CD14-positive monocyte (primary cell): ENCODE results near the gene TMEM132C. TPM values are rescaled to one million over a fixed set of nuclear protein-coding genes. Genes with fewer than 3 reads are reported as not detected.

ENCODE experiments used
- DNase-seq, 3 donors: peaks; one replicate each; pipeline ENCODE4 v3.0.0-alpha.2; 2011 to 2022
- H2AFZ ChIP-seq: 2 replicates; pipeline ENCODE4 v1.6.0; 2012; ENCODE audit warnings: mild to moderate bottlenecking, low read depth, low read length, inconsistent platforms; ENCODE audit not compliant: insufficient read depth, poor library complexity, severe bottlenecking
- H3K27ac ChIP-seq, 2 donors: 1 replicate in 1 of 2; 2 replicates in 1 of 2; pipeline ENCODE4 v1.5.1; 2012 to 2013; ENCODE audit warnings: low read length in 2 of 2, control low read depth in 1 of 2, inconsistent platforms in 1 of 2, low read depth in 1 of 2, mild to moderate bottlenecking in 1 of 2
- H3K27me3 ChIP-seq, 2 donors: one replicate each; pipeline versions ENCODE4 v1.6.0 to v1.6.1; 2011 to 2013; ENCODE audit warnings: low read length in 2 of 2; ENCODE audit not compliant: control insufficient read depth in 2 of 2, insufficient read depth in 2 of 2
- H3K36me3 ChIP-seq, 2 donors: replicated peaks in 1 of 2; 1 replicate in 1 of 2; 2 replicates in 1 of 2; pipeline versions ENCODE4 v1.5.1 to v1.6.1; 2012 to 2013; ENCODE audit warnings: low read length in 2 of 2, control low read depth in 1 of 2, inconsistent platforms in 1 of 2, mild to moderate bottlenecking in 1 of 2; ENCODE audit not compliant: insufficient read depth in 2 of 2, control insufficient read depth in 1 of 2
- H3K4me1 ChIP-seq, 2 donors: 1 replicate in 1 of 2; 2 replicates in 1 of 2; pipeline versions ENCODE4 v1.5.1 to v1.6.1; 2012 to 2013; ENCODE audit warnings: low read length in 2 of 2, control low read depth in 1 of 2, inconsistent platforms in 1 of 2, mild to moderate bottlenecking in 1 of 2, moderate library complexity in 1 of 2; ENCODE audit not compliant: insufficient read depth in 2 of 2, control insufficient read depth in 1 of 2
- H3K4me2 ChIP-seq: replicated peaks from 2 replicates; pipeline ENCODE3; 2012; ENCODE audit warnings: low read length, moderate library complexity, mild to moderate bottlenecking; ENCODE audit not compliant: poor library complexity, severe bottlenecking; ENCODE audit errors: extremely low read depth
- H3K4me3 ChIP-seq, 3 experiments: fragments of 200-600 bp in 1 of 3; sonication (generic) in 1 of 3; replicated peaks in 1 of 3; 1 replicate in 2 of 3; 2 replicates in 1 of 3; pipeline ENCODE4 v1.5.1; 2011 to 2013; ENCODE audit warnings: low read length in 3 of 3, mild to moderate bottlenecking in 3 of 3, control low read depth in 2 of 3, low read depth in 2 of 3, inconsistent platforms in 1 of 3, moderate library complexity in 1 of 3
- H3K79me2 ChIP-seq: 2 replicates; pipeline ENCODE4 v1.6.0; 2012; ENCODE audit warnings: mild to moderate bottlenecking, control low read depth, inconsistent platforms, low read length, moderate library complexity; ENCODE audit not compliant: insufficient read depth
- H3K9ac ChIP-seq: 2 replicates; pipeline ENCODE4 v1.6.0; 2017; ENCODE audit warnings: low read length, mild to moderate bottlenecking; ENCODE audit not compliant: insufficient read depth, poor library complexity, severe bottlenecking
- H3K9me3 ChIP-seq, 2 donors: replicated peaks in 1 of 2; 1 replicate in 1 of 2; 2 replicates in 1 of 2; pipeline versions ENCODE4 v1.5.1 to v1.6.1; 2012 to 2013; ENCODE audit warnings: low read length in 2 of 2, control low read depth in 1 of 2; ENCODE audit not compliant: control insufficient read depth in 1 of 2, insufficient read depth in 1 of 2
- H4K20me1 ChIP-seq: 2 replicates; pipeline ENCODE4 v1.6.0; 2012; ENCODE audit warnings: mild to moderate bottlenecking, low read length, control low read depth, moderate library complexity; ENCODE audit not compliant: insufficient read depth
- H3K27ac Mint-ChIP-seq, 7 donors: one replicate each; pipeline ENCODE4 v1.8.0; 2020; ENCODE audit warnings: mild to moderate bottlenecking in 7 of 7, mixed read lengths in 7 of 7, moderate library complexity in 6 of 7, inconsistent platforms in 2 of 7
- H3K27me3 Mint-ChIP-seq, 3 donors: one replicate each; pipeline ENCODE4 v1.8.0; 2021 to 2022; ENCODE audit warnings: low read depth in 3 of 3, mild to moderate bottlenecking in 3 of 3, mixed read lengths in 3 of 3, moderate library complexity in 3 of 3, inconsistent platforms in 1 of 3
- H3K36me3 Mint-ChIP-seq, 2 donors: one replicate each; pipeline ENCODE4 v1.8.0; 2020; ENCODE audit warnings: mixed read lengths in 2 of 2, inconsistent platforms in 1 of 2, mild to moderate bottlenecking in 1 of 2
- H3K4me1 Mint-ChIP-seq: one replicate; pipeline ENCODE4 v1.8.0; 2020; ENCODE audit warnings: mild to moderate bottlenecking, mixed read lengths
- H3K4me3 Mint-ChIP-seq, 2 donors: one replicate each; pipeline ENCODE4 v1.8.0; 2020; ENCODE audit warnings: mild to moderate bottlenecking in 2 of 2, mixed read lengths in 2 of 2, moderate library complexity in 1 of 2
- H3K9me3 Mint-ChIP-seq, 7 donors: one replicate each; pipeline ENCODE4 v1.8.0; 2020 to 2022; ENCODE audit warnings: mixed read lengths in 7 of 7, mild to moderate bottlenecking in 6 of 7, moderate library complexity in 6 of 7, inconsistent platforms in 2 of 7
- CTCF ChIP-seq: fragments of 200-600 bp; IDR thresholded peaks from one replicate; pipeline ENCODE4 v1.8.0; 2022; ENCODE audit warnings: antibody characterized with exemption, mild to moderate bottlenecking
- WGBS: methylation state at CpG from one replicate; pipeline ENCODE4 v1.1.5; 2013; ENCODE audit warnings: missing lambda C conversion rate; ENCODE audit not compliant: insufficient coverage; 5-methylcytosine and 5-hydroxymethylcytosine counted together
- intact Hi-C, 2 donors: fragments of 100-400 bp; cut with micrococcal nuclease; formaldehyde crosslinking; loops; one replicate each; pipeline versions ENCODE4 v1.15.0 to v1.15.1; 2023
- polyA plus RNA-seq, 3 donors: library from polyadenylated mRNA; depleted of rRNA in 1 of 3; unstranded in 2 of 3; stranded (reverse) in 1 of 3; fragments of 300-500 nt in 2 of 3; fragments of >200 nt in 1 of 3; fragmentation: Illumina TruSeq in 2 of 3; gene quantifications; 1 replicate in 2 of 3; 2 replicates in 1 of 3; pipeline ENCODE4 v1.2.3, GENCODE V29; 2012 to 2021

Gene TMEM132C
- polyA plus RNA-seq, 3 donors = not detected

GRCh38 chr12:128629979-128630378 lies 363.0 kb downstream of the TMEM132C start:
- Mint-ChIP-seq H3K9me3 (peaks cover 0 to 9% (median 2%) of the 10 kb centered on the region in 7 donors), H3K27ac (no peak overlapping the region), H3K4me1 (no peaks in the 10 kb centered on the region), H3K27me3 (peaks cover 0 to 4% (median 2%) of the 10 kb centered on the region in 3 donors), H3K36me3 (no peaks in the 10 kb centered on the region), H3K4me3 (no peak overlapping the region)
- Histone ChIP-seq H3K9ac (no peak overlapping the region), H2AFZ (no peak overlapping the region), H3K9me3 (no peaks in the 10 kb centered on the region), H3K27ac (no peak overlapping the region), H3K4me1 (no peaks in the 10 kb centered on the region), H4K20me1 (no peaks in the 10 kb centered on the region), H3K4me3 (no peak overlapping the region), H3K4me2 (no peak overlapping the region), H3K27me3 (no peaks in the 10 kb centered on the region), H3K36me3 (no peaks in the 10 kb centered on the region), H3K79me2 (no peaks in the 10 kb centered on the region)
- DNase-seq = no peak
- WGBS = 92% methylated on average over 4 of the region's 4 CpGs
- TF ChIP-seq CTCF = no peak
- intact Hi-C loops = no loop called here

GRCh38 chr12:128637642-128638606 lies 371.0 kb downstream of the TMEM132C start:
- no peak overlapping the region for H3K4me2 ChIP-seq
- H3K79me2 ChIP-seq = no peaks in the 10 kb centered on the region
- no peak for DNase-seq

More at GRCh38 chr12:128637642-128638606, 371.0 kb downstream of the TMEM132C start:
- intact Hi-C loops = no loop called here
- TF ChIP-seq CTCF = no peak
- H3K9ac ChIP-seq = no peak overlapping the region
- Mint-ChIP-seq H3K4me3 (no peak overlapping the region), H3K4me1 (no peaks in the 10 kb centered on the region), H3K27me3 (peaks cover 0 to 10% (median 0%) of the 10 kb centered on the region in 3 donors), H3K36me3 (no peaks in the 10 kb centered on the region), H3K27ac (no peak overlapping the region), H3K9me3 (peaks cover 0 to 2% (median 0%) of the 10 kb centered on the region in 7 donors)
- H3K4me1 ChIP-seq = no peaks in the 10 kb centered on the region
- H3K9me3 ChIP-seq = no peaks in the 10 kb centered on the region
- H3K36me3 ChIP-seq = no peaks in the 10 kb centered on the region
- no peak overlapping the region for H3K27ac ChIP-seq
- no peaks in the 10 kb centered on the region for H3K27me3 ChIP-seq
- H2AFZ ChIP-seq = no peak overlapping the region
- no peak overlapping the region for H3K4me3 ChIP-seq
- WGBS = 90% methylated on average over 7 of the region's 7 CpGs
- H4K20me1 ChIP-seq = no peaks in the 10 kb centered on the region
